H9 (cell line): ENCODE data around the gene DCDC2. TPM values are rescaled to one million over a fixed set of nuclear protein-coding genes. Genes with fewer than 3 reads are reported as not detected.
"Not testable (repeated sequence)": the region's sequence is repeated elsewhere in the genome, so short reads cannot be mapped to it uniquely, and the experiment has no call there.

Experiments used
- DNase-seq: peaks from one replicate; pipeline ENCODE4 v3.0.0-alpha.2; 2017
- H2AFZ ChIP-seq: one replicate; pipeline ENCODE4 v1.6.1; 2013; ENCODE audit warnings: mild to moderate bottlenecking, low read length, control low read depth, moderate library complexity
- H2AK5ac ChIP-seq: 2 replicates; pipeline ENCODE4 v1.6.1; 2013; ENCODE audit warnings: low read length, control low read depth, mixed read lengths; ENCODE audit not compliant: insufficient read length
- H2BK120ac ChIP-seq: one replicate; pipeline ENCODE4 v1.6.1; 2013; ENCODE audit warnings: low read depth, mild to moderate bottlenecking, low read length, control low read depth, inconsistent platforms; ENCODE audit not compliant: poor library complexity, severe bottlenecking
- H2BK12ac ChIP-seq: 2 replicates; pipeline ENCODE4 v1.6.1; 2013; ENCODE audit warnings: low read length, control low read depth, mixed read lengths, low read depth; ENCODE audit not compliant: insufficient read length
- H2BK15ac ChIP-seq: 2 replicates; pipeline ENCODE4 v1.6.1; 2013; ENCODE audit warnings: low read depth, low read length, control low read depth
- H2BK20ac ChIP-seq: one replicate; pipeline ENCODE4 v1.6.1; 2013; ENCODE audit warnings: low read depth, mild to moderate bottlenecking, low read length, control low read depth, inconsistent platforms; ENCODE audit not compliant: poor library complexity, severe bottlenecking
- H2BK5ac ChIP-seq: 2 replicates; pipeline ENCODE4 v1.6.1; 2013; ENCODE audit warnings: low read length, control low read depth, mixed read lengths; ENCODE audit not compliant: insufficient read length
- H3K14ac ChIP-seq: 2 replicates; pipeline ENCODE4 v1.6.1; 2013; ENCODE audit warnings: low read length, control low read depth; ENCODE audit not compliant: insufficient read depth
- H3K18ac ChIP-seq: 2 replicates; pipeline ENCODE4 v1.6.1; 2013; ENCODE audit warnings: low read depth, mild to moderate bottlenecking, mixed read lengths, low read length, control low read depth; ENCODE audit not compliant: insufficient read length
- H3K23ac ChIP-seq: 2 replicates; pipeline ENCODE4 v1.6.1; 2013; ENCODE audit warnings: low read length, control low read depth, mixed read lengths, low read depth; ENCODE audit not compliant: insufficient read length
- H3K23me2 ChIP-seq: 2 replicates; pipeline ENCODE4 v1.6.1; 2013; ENCODE audit warnings: low read depth, mild to moderate bottlenecking, mixed read lengths, low read length, control low read depth; ENCODE audit not compliant: insufficient read length, poor library complexity, severe bottlenecking
- H3K27ac ChIP-seq: 2 replicates; pipeline ENCODE4 v1.5.1; 2013; ENCODE audit warnings: low read length, control low read depth, mixed read lengths, low read depth; ENCODE audit not compliant: insufficient read length
- H3K27me3 ChIP-seq: 2 replicates; pipeline ENCODE4 v1.6.1; 2013; ENCODE audit warnings: low read length, control low read depth, inconsistent platforms; ENCODE audit not compliant: insufficient read depth
- H3K4ac ChIP-seq: 2 replicates; pipeline ENCODE4 v1.6.1; 2013; ENCODE audit warnings: low read depth, mild to moderate bottlenecking, control low read depth, inconsistent platforms, low read length, moderate library complexity
- H3K4me1 ChIP-seq: 2 replicates; pipeline ENCODE4 v1.6.1; 2013; ENCODE audit warnings: low read length, control low read depth, inconsistent platforms; ENCODE audit not compliant: insufficient read depth
- H3K4me2 ChIP-seq: 2 replicates; pipeline ENCODE4 v1.6.1; 2013; ENCODE audit warnings: low read length, control low read depth, mixed read lengths; ENCODE audit not compliant: insufficient read length, insufficient read depth
- H3K56ac ChIP-seq: 2 replicates; pipeline ENCODE4 v1.6.1; 2013; ENCODE audit warnings: low read depth, mild to moderate bottlenecking, mixed read lengths, low read length, control low read depth; ENCODE audit not compliant: insufficient read length
- H3K79me1 ChIP-seq: 2 replicates; pipeline ENCODE4 v1.6.1; 2013; ENCODE audit warnings: low read depth, mild to moderate bottlenecking, moderate library complexity, low read length, control low read depth, inconsistent platforms; ENCODE audit not compliant: insufficient read depth, poor library complexity, severe bottlenecking
- H3K79me2 ChIP-seq: 2 replicates; pipeline ENCODE4 v1.6.1; 2013; ENCODE audit warnings: low read length, control low read depth, inconsistent platforms; ENCODE audit not compliant: insufficient read depth
- H3K9ac ChIP-seq: 2 replicates; pipeline ENCODE4 v1.6.1; 2013; ENCODE audit warnings: low read length, control low read depth, mixed read lengths; ENCODE audit not compliant: insufficient read length; ENCODE audit errors: extremely low read depth
- H3K9me3 ChIP-seq: one replicate; pipeline ENCODE4 v1.6.1; 2013; ENCODE audit warnings: low read depth, low read length, inconsistent platforms; ENCODE audit not compliant: control insufficient read depth
- H3T11ph ChIP-seq: one replicate; pipeline ENCODE4 v1.6.1; 2013; ENCODE audit warnings: mild to moderate bottlenecking, low read length, control low read depth, inconsistent platforms
- H4K20me1 ChIP-seq: one replicate; pipeline ENCODE4 v1.6.1; 2013; ENCODE audit not compliant: control insufficient read depth, insufficient read length, insufficient read depth
- H4K5ac ChIP-seq: 2 replicates; pipeline ENCODE4 v1.6.1; 2013; ENCODE audit warnings: low read depth, mild to moderate bottlenecking, mixed read lengths, low read length, control low read depth; ENCODE audit not compliant: insufficient read length
- H4K8ac ChIP-seq: replicated peaks from 2 replicates; pipeline ENCODE4 v1.6.1; 2013; ENCODE audit warnings: low read length, control low read depth, mixed read lengths, low read depth; ENCODE audit not compliant: insufficient read length
- H4K91ac ChIP-seq: 2 replicates; pipeline ENCODE4 v1.6.1; 2013; ENCODE audit warnings: low read depth, mild to moderate bottlenecking, moderate library complexity, mixed read lengths, low read length, control low read depth; ENCODE audit not compliant: insufficient read length
- H3K27ac Mint-ChIP-seq, 3 experiments: 2 replicates in 2 of 3; 3 replicates in 1 of 3; pipeline ENCODE4 v1.8.0; 2020 to 2021; ENCODE audit warnings: mixed read lengths in 3 of 3, mild to moderate bottlenecking in 1 of 3, moderate library complexity in 1 of 3
- H3K27me3 Mint-ChIP-seq: 2 replicates; pipeline ENCODE4 v1.8.0; 2021; ENCODE audit warnings: low read depth, mild to moderate bottlenecking, moderate library complexity, mixed read lengths
- H3K36me3 Mint-ChIP-seq, 3 experiments: 2 replicates in 2 of 3; 3 replicates in 1 of 3; pipeline ENCODE4 v1.8.0; 2020 to 2021; ENCODE audit warnings: low read depth in 3 of 3, mixed read lengths in 3 of 3; ENCODE audit not compliant: insufficient read depth in 1 of 3
- H3K4me1 Mint-ChIP-seq, 2 experiments: 2 replicates each; pipeline ENCODE4 v1.8.0; 2020; ENCODE audit warnings: mixed read lengths in 2 of 2
- H3K4me3 Mint-ChIP-seq, 2 experiments: 2 replicates in 1 of 2; 3 replicates in 1 of 2; pipeline ENCODE4 v1.8.0; 2020 to 2021; ENCODE audit warnings: mild to moderate bottlenecking in 2 of 2, mixed read lengths in 2 of 2, moderate library complexity in 1 of 2
- H3K9me3 Mint-ChIP-seq, 2 experiments: 2 replicates in 1 of 2; 3 replicates in 1 of 2; pipeline ENCODE4 v1.8.0; 2020; ENCODE audit warnings: mild to moderate bottlenecking in 2 of 2, mixed read lengths in 2 of 2, moderate library complexity in 1 of 2
- WGBS: extraction: QIAGEN DNeasy Blood & Tissue Kit; methylation state at CpG from one replicate; pipeline ENCODE4 v1.1.7; 2013; ENCODE audit warnings: missing lambda C conversion rate, low lambda C conversion rate, mixed read lengths; ENCODE audit not compliant: insufficient read length; ENCODE audit errors: extremely low coverage; 5-methylcytosine and 5-hydroxymethylcytosine counted together
- total RNA-seq: library from RNA; stranded (reverse); gene quantifications from 2 replicates; pipeline ENCODE4 v1.2.1, GENCODE V29; 2021

Gene DCDC2
- total RNA-seq, 1 experiment from 2014 or later, result 0.59 TPM

DNA sequence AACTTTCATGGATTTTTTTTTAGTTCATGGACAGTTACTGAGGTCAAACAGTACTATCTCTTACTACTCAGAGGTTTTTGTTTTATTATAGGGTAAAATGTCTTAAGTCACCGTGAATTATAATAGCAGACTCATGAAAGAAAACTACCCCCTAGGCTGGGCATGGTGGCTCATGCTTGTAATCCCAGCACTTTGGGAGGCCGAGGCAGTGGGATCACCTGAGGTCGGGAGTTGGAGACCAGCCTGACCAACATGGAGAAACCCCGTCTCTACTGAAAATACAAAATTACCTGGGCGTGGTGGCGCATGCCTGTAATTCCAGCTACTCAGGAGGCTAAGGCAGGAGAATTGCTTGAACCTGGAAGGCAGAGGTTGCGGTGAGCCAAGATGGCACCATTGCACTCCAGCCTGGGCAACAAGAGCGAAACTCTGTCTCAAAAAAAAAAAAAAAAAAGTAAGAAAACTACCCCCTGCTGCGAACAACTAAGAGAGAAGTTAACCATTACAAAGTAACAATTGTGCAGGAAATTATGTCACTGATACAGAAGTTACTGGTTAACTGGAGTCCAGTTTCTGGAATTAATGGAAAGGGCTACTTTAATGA is 25.1 kb upstream of the DCDC2 start:
- not testable (repeated sequence) for H3K56ac ChIP-seq, H3K79me1 ChIP-seq, H3K4ac ChIP-seq, H3K27ac Mint-ChIP-seq, H2AFZ ChIP-seq, H3K9ac ChIP-seq, H4K5ac ChIP-seq, H3K23me2 ChIP-seq, H3K4me1 ChIP-seq, H3K18ac ChIP-seq, H2BK20ac ChIP-seq, H3K27me3 ChIP-seq, H3K4me2 ChIP-seq, H2BK120ac ChIP-seq, H4K20me1 ChIP-seq, H2BK15ac ChIP-seq, H2BK5ac ChIP-seq, H3K27ac ChIP-seq, H3K27me3 Mint-ChIP-seq, H2BK12ac ChIP-seq, H3K14ac ChIP-seq, H3K36me3 Mint-ChIP-seq, H2AK5ac ChIP-seq, H3K9me3 ChIP-seq, DNase-seq, H3K4me3 Mint-ChIP-seq, H4K8ac ChIP-seq, H3K9me3 Mint-ChIP-seq, H3K79me2 ChIP-seq, H3K23ac ChIP-seq, H3K4me1 Mint-ChIP-seq, H3T11ph ChIP-seq, H4K91ac ChIP-seq
- WGBS, result no CpG with 5 or more reads among the region's 9 CpGs
